Spleen (tissue), 11 donors: Measurements from ENCODE around the gene TMEM174. TPM values are rescaled to one million over a fixed set of nuclear protein-coding genes. Genes with fewer than 3 reads are reported as not detected.

Source experiments
- DNase-seq: peaks from one replicate; pipeline ENCODE4 v3.0.0-alpha.2; 2020
- H3K27ac ChIP-seq, 8 donors: fragments of 200-600 bp; sonication (generic) in 7 of 8; 1 replicate in 4 of 8; 2 replicates in 4 of 8; pipeline versions ENCODE4 v1.5.0 to v1.8.0; 2016 to 2021; ENCODE audit warnings: inconsistent platforms in 4 of 8, mild to moderate bottlenecking in 4 of 8, moderate library complexity in 1 of 8
- H3K27me3 ChIP-seq, 7 donors: fragments of 200-600 bp; sonication (generic) in 6 of 7; replicated peaks in 1 of 7; 1 replicate in 4 of 7; 2 replicates in 3 of 7; pipeline versions ENCODE4 v1.5.0 to v1.8.0; 2016 to 2021; ENCODE audit warnings: inconsistent platforms in 3 of 7, mild to moderate bottlenecking in 1 of 7
- H3K36me3 ChIP-seq, 6 donors: fragments of 200-600 bp; sonication (generic) in 5 of 6; 1 replicate in 4 of 6; 2 replicates in 2 of 6; pipeline versions ENCODE4 v1.5.0 to v1.8.0; 2016 to 2021; ENCODE audit warnings: inconsistent platforms in 2 of 6
- H3K4me1 ChIP-seq, 6 donors: fragments of 200-600 bp; sonication (generic) in 5 of 6; 1 replicate in 3 of 6; 2 replicates in 3 of 6; pipeline versions ENCODE4 v1.5.0 to v1.8.0; 2016 to 2021; ENCODE audit warnings: inconsistent platforms in 3 of 6
- H3K4me3 ChIP-seq, 8 donors: fragments of 200-600 bp; sonication (generic) in 7 of 8; 1 replicate in 4 of 8; 2 replicates in 4 of 8; pipeline versions ENCODE4 v1.5.0 to v1.8.0; 2016 to 2021; ENCODE audit warnings: inconsistent platforms in 4 of 8, mild to moderate bottlenecking in 4 of 8, moderate library complexity in 2 of 8
- H3K9me3 ChIP-seq, 8 donors: fragments of 200-600 bp; sonication (generic) in 7 of 8; 1 replicate in 4 of 8; 2 replicates in 4 of 8; pipeline versions ENCODE4 v1.5.0 to v1.8.0; 2016 to 2021; ENCODE audit warnings: inconsistent platforms in 4 of 8
- POLR2A ChIP-seq, 3 donors: fragments of 450-650 bp; IDR thresholded peaks; one replicate each; pipeline ENCODE4 v1.5.1; 2017; ENCODE audit warnings: antibody characterized with exemption in 3 of 3, mild to moderate bottlenecking in 1 of 3
- POLR2AphosphoS5 ChIP-seq, 3 donors: sonication (generic); formaldehyde crosslinking; IDR thresholded peaks; one replicate each; pipeline ENCODE4 v1.5.1; 2017; ENCODE audit warnings: antibody characterized with exemption in 3 of 3
- WGBS, 5 donors: extraction: QIAGEN DNeasy Blood & Tissue Kit in 3 of 5; methylation state at CpG; one replicate each; pipeline versions ENCODE4 v1.1.5 to v1.1.7; 2013 to 2018; 5-methylcytosine and 5-hydroxymethylcytosine counted together
- intact Hi-C: fragments of 100-400 bp; cut with DNase I; formaldehyde crosslinking; loops from one replicate; pipeline ENCODE4 v1.15.0; 2023; ENCODE audit warnings: low total_unique reads
- polyA plus RNA-seq, 3 donors: library from polyadenylated mRNA; stranded (reverse); fragments of 200-250 nt; gene quantifications; one replicate each; pipeline ENCODE4 v1.2.1, GENCODE V29; 2013
- total RNA-seq, 7 donors: library from RNA; depleted of rRNA in 3 of 7; stranded (reverse); fragments of >200 nt in 3 of 7; fragmentation: NEBNext Ultra II Directional in 4 of 7; extraction: Animal tissue kit (Norgen Biotek cat#: 25700) in 4 of 7; gene quantifications; one replicate each; pipeline versions ENCODE4 v1.1.0 to v1.2.1, GENCODE V29; 2016 to 2021
- TF ChIP-seq, protein P1 (sequence below), 11 experiments: fragments of 200-600 bp in 7 of 11; fragments of 450-650 bp in 4 of 11; sonication (generic) in 4 of 11; IDR thresholded peaks in 8 of 11; conservative IDR thresholded peaks in 3 of 11; 1 replicate in 7 of 11; 2 replicates in 4 of 11; pipeline versions ENCODE4 v1.4.0 to v1.8.0; 2016 to 2021; ENCODE audit warnings: antibody characterized with exemption in 11 of 11, inconsistent platforms in 4 of 11, mild to moderate bottlenecking in 1 of 11
- donor health status: healthy with polysubstance abuse.
- donor health status: DM: no; HTN: no; CAD: no; lungs with moderate emphysema.
- donor health status: DM: no; HTN: no; CAD: no.
- donor health status: Bipolar disorder and iron deficiency.
- donor health status: healthy.
- donor health status: DM: no; HTN: no; CAD: no.
- donor health status: DM: yes; HTN: yes; CAD: no.

Gene TMEM174
- total and polyA plus RNA-seq, 10 donors: not detected

DNA sequence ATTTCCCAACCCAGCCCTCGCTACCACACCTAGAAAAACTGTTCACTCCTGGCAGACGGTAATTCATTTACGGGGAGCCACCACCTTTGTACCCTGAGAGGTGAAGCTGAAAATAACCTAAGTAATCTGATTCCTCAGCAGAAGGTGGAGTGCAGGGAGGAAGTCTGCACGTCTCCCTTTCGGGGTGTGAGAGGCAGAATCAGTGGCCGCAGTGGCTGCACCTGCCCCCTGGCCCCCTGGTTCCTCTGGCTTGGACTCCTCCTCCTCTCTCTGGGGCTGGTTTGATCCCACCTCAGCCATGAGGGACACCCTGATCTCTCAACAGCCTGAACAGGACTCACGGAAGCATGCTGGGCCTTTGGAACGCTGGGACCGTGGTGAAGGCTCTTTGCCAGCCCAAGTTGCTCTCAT lies 10.5 kb downstream of the TMEM174 start:
- H3K27me3 ChIP-seq: peaks cover 0 to 64% (median 13%) of the 10 kb centered on the region in 7 donors
- 53 to 74% (median 68%) methylated on average over 8 to 9 of the region's 9 CpGs for WGBS, 5 donors

DNA sequence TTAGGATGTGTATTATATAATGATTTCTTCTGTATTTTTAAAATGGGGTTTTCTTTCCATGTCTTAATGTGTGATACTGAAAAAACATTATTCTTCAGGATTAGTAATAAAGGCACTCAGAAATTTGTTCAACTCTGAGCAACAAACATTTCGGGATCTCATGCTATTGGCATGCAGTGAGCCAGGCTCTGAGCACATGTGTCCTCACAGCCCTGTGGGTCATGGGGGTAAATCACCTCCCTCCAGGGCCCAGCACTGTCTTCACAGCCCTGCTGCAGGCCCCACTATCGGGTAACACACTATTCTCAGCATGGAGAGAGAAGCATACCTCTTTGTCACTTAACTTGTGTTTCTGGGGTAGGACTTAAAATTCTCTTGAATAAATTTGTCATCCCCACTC lies 14.0 kb downstream of the TMEM174 start:
- H3K27me3 ChIP-seq: peaks cover 0 to 58% (median 5%) of the 10 kb centered on the region in 7 donors
- H3K9me3 ChIP-seq: peaks cover 0 to 13% (median 9%) of the 10 kb centered on the region in 8 donors
- H3K27ac ChIP-seq: no peak overlapping the region
- H3K36me3 ChIP-seq: no peaks in the 10 kb centered on the region
- WGBS, 5 donors: 85 to 93% (median 89%) methylated on average over 2 of the region's 2 CpGs
- DNase-seq: no peak
- no peak overlapping the region for H3K4me3 ChIP-seq
- TF ChIP-seq POLR2AphosphoS5 (IDR thresholded peaks at IDR 0.05) (no peak), POLR2A (IDR thresholded peaks at IDR 0.05) (no peak)
- TF ChIP-seq, protein P1, sequence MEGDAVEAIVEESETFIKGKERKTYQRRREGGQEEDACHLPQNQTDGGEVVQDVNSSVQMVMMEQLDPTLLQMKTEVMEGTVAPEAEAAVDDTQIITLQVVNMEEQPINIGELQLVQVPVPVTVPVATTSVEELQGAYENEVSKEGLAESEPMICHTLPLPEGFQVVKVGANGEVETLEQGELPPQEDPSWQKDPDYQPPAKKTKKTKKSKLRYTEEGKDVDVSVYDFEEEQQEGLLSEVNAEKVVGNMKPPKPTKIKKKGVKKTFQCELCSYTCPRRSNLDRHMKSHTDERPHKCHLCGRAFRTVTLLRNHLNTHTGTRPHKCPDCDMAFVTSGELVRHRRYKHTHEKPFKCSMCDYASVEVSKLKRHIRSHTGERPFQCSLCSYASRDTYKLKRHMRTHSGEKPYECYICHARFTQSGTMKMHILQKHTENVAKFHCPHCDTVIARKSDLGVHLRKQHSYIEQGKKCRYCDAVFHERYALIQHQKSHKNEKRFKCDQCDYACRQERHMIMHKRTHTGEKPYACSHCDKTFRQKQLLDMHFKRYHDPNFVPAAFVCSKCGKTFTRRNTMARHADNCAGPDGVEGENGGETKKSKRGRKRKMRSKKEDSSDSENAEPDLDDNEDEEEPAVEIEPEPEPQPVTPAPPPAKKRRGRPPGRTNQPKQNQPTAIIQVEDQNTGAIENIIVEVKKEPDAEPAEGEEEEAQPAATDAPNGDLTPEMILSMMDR (IDR thresholded peaks at IDR 0.05 in 8 of 11, conservative IDR thresholded peaks at IDR 0.05 in 3 of 11): no peak
- intact Hi-C loops: no loop called here
- no peaks in the 10 kb centered on the region for H3K4me1 ChIP-seq

More for the DNA sequence above, 10.5 kb downstream of the TMEM174 start:
- TF ChIP-seq POLR2A (IDR thresholded peaks at IDR 0.05) (no peak), POLR2AphosphoS5 (IDR thresholded peaks at IDR 0.05) (no peak)
- TF ChIP-seq, protein P1 (IDR thresholded peaks at IDR 0.05 in 8 of 11, conservative IDR thresholded peaks at IDR 0.05 in 3 of 11): no peak
- DNase-seq: no peak
- H3K27ac ChIP-seq: no peak overlapping the region
- H3K4me3 ChIP-seq: no peak overlapping the region
- no peaks in the 10 kb centered on the region for H3K4me1 ChIP-seq
- intact Hi-C loops: no loop called here
- no peaks in the 10 kb centered on the region for H3K36me3 ChIP-seq
- peaks cover 0 to 13% (median 9%) of the 10 kb centered on the region in 8 donors for H3K9me3 ChIP-seq

DNA sequence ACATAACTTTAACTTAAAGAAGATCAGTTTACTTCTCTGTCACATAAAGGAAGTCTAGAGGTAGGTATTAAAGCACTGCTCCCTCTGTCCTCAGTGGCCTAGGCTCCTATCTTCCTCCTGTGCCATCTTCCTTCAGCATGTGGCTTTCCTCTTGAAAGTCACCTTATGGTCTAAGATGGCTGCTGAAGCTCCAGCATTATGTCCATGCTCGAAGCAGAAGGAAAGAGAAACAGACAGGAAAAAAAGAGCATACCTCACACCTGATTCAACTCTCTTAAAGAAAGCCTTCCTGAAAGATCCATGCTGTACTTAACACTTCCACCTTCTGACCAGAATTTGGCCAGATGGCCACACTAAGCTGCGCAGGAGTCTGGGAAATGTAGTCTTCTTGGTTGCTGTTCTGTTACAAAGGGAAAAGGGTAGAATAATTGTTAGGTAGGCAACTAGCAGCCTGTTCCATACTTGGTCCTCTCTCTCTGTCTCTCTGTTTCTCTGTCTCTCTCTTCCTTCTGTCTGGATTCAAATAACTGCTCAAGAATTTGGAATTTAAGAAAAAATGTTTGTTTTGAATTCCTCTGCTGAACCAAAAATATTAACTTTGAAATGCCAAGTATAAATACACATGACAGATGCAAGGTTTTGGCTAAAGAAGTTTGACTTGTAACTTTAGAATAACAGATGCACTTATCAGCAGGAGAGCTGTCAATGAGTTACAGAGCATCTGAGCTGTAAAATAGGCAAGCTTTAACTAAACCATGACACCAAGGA lies 16.0 kb downstream of the TMEM174 start:
- Histone ChIP-seq H3K9me3 (peaks cover 0 to 13% (median 9%) of the 10 kb centered on the region in 8 donors), H3K36me3 (no peaks in the 10 kb centered on the region), H3K27ac (no peak overlapping the region), H3K4me3 (no peak overlapping the region), H3K27me3 (peaks cover 0 to 60% (median 9%) of the 10 kb centered on the region in 7 donors), H3K4me1 (no peaks in the 10 kb centered on the region)
- no peak for TF ChIP-seq POLR2A (IDR thresholded peaks at IDR 0.05)
- TF ChIP-seq, protein P1 (IDR thresholded peaks at IDR 0.05 in 8 of 11, conservative IDR thresholded peaks at IDR 0.05 in 3 of 11): no peak
- no peak for TF ChIP-seq POLR2AphosphoS5 (IDR thresholded peaks at IDR 0.05)
- no peak for DNase-seq
- intact Hi-C loops: no loop called here
- 64 to 86% (median 77%) methylated on average over 2 of the region's 2 CpGs for WGBS, 5 donors

DNA sequence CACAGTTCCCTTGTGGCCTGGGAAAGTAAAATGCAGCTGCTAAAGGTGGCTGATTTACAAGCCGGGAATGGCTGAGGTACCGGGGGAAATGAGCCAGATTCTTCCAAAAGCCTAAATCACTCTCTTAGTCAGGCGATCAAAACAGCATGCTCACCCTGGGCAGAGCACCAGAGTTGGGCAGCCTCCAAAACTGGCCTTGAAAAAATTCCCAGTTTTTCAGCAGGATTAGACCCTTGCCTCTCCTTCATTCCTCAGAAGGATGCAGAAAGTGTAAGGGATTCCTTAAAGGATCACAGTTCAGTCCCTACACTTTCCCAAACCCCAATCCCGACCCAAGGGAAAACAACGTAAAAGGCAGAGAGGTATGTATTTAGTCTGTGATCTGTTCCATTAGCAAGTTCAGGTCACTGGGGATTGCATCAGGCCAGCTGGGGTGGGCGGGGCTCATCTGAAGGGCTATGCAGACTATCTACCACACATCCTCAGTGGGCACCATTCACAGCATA lies 16.9 kb downstream of the TMEM174 start:
- no peak overlapping the region for H3K4me3 ChIP-seq
- 69 to 85% (median 77%) methylated on average over 6 of the region's 6 CpGs for WGBS, 5 donors
- DNase-seq: no peak

More for the DNA sequence above, 16.9 kb downstream of the TMEM174 start:
- peaks cover 0 to 5% (median 4%) of the 10 kb centered on the region in 8 donors for H3K9me3 ChIP-seq
- TF ChIP-seq, protein P1 (IDR thresholded peaks at IDR 0.05 in 8 of 11, conservative IDR thresholded peaks at IDR 0.05 in 3 of 11): no peak
- TF ChIP-seq POLR2A (IDR thresholded peaks at IDR 0.05): no peak
- no peak for TF ChIP-seq POLR2AphosphoS5 (IDR thresholded peaks at IDR 0.05)
- no peaks in the 10 kb centered on the region for H3K4me1 ChIP-seq
- no peaks in the 10 kb centered on the region for H3K36me3 ChIP-seq
- no peak overlapping the region for H3K27ac ChIP-seq
- H3K27me3 ChIP-seq: peaks cover 0 to 62% (median 5%) of the 10 kb centered on the region in 7 donors
- intact Hi-C loops: no loop called here
